ENCODE data around the gene UNC5B. TPM values are rescaled to one million over a fixed set of nuclear protein-coding genes. Genes with fewer than 3 reads are reported as not detected.

UNC5B gene
- total and polyA plus RNA-seq, 7 donors = 1.4 to 12.7 (median 1.8) TPM

DNA sequence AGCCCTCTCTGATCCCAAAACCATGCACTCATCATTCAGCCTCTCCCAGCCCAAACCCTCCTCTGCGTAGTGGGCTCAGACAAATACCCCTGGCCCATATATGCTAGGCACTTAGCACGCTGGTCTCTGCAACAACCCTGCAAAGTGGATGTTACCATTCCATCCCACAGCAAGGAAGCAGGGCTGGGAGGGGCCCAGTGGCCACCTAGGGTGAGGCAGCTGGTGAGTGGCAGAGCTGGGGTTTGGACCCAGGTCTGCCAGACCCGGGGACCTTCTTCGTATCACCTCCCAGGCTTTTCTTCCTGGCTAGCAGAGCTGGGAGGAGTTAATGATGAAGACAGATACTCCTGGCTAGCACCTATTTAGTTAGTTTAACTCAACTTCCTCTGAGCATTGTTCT lies 73.6 kb downstream of the UNC5B start:
- TF ChIP-seq POLR2A (IDR thresholded peaks at IDR 0.05) (no peak), EP300 (IDR thresholded peaks at IDR 0.05) (no peak), POLR2AphosphoS5 (IDR thresholded peaks at IDR 0.05) (no peak)
- TF ChIP-seq, protein P1, sequence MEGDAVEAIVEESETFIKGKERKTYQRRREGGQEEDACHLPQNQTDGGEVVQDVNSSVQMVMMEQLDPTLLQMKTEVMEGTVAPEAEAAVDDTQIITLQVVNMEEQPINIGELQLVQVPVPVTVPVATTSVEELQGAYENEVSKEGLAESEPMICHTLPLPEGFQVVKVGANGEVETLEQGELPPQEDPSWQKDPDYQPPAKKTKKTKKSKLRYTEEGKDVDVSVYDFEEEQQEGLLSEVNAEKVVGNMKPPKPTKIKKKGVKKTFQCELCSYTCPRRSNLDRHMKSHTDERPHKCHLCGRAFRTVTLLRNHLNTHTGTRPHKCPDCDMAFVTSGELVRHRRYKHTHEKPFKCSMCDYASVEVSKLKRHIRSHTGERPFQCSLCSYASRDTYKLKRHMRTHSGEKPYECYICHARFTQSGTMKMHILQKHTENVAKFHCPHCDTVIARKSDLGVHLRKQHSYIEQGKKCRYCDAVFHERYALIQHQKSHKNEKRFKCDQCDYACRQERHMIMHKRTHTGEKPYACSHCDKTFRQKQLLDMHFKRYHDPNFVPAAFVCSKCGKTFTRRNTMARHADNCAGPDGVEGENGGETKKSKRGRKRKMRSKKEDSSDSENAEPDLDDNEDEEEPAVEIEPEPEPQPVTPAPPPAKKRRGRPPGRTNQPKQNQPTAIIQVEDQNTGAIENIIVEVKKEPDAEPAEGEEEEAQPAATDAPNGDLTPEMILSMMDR (IDR thresholded peaks at IDR 0.05) = no peak
- Histone ChIP-seq H3K36me3 (no peaks in the 10 kb centered on the region), H3K4me1 (no peaks in the 10 kb centered on the region), H3K4me3 (no peak overlapping the region), H3K9me3 (no peaks in the 10 kb centered on the region), H3K27ac (no peak overlapping the region), H3K27me3 (no peaks in the 10 kb centered on the region)
- 66 to 78% methylated on average over 4 of the region's 4 CpGs for WGBS, 2 donors
- intact Hi-C loops (cut with DNase I) = loop anchor here (1.0 to 5.0 kb wide), 3 partner anchors 79 to 384 kb away; no protein-coding TSS in a partner anchor
- no peak for DNase-seq

DNA sequence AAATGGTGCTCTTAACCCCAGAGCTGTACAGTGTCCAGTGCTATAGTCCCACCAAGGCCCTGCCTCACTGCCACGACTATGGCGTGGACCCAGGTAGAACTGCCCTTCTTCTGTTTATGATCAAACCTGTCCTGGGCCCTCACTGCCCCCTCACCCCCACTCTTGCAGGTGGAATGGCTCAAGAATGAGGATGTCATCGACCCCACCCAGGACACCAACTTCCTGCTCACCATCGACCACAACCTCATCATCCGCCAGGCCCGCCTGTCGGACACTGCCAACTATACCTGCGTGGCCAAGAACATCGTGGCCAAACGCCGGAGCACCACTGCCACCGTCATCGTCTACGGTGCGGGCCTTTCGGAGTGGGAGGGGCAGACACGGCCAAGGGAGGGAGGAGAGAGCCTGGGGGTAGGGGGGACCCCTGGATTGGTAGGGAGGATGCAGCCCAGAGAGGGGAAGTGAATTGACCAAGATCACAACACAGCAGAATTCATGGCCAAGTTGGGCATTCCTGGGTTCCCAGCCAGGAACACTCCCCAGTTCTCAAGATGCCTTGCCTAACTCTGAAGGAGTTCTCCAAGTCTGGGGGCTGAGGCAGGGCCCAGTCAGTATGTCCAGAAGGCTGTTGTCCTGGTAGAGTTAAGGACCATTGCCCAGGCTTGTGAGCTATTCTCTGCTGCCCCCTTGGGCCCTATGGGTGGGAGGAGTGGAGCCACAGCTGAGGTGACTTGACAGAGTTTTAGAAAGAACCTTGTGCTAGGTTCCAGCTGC lies 74.3 kb downstream of the UNC5B start:
- Histone ChIP-seq H3K27ac (no peak overlapping the region), H3K36me3 (no peaks in the 10 kb centered on the region), H3K9me3 (no peaks in the 10 kb centered on the region), H3K27me3 (no peaks in the 10 kb centered on the region), H3K4me3 (no peak overlapping the region), H3K4me1 (no peaks in the 10 kb centered on the region)
- intact Hi-C loops (cut with DNase I) = loop anchor here (5.0 kb wide), 2 partner anchors 79 to 384 kb away; no protein-coding TSS in a partner anchor
- TF ChIP-seq, protein P1 (IDR thresholded peaks at IDR 0.05) = no peak
- no peak for TF ChIP-seq POLR2A (IDR thresholded peaks at IDR 0.05)
- no peak for TF ChIP-seq POLR2AphosphoS5 (IDR thresholded peaks at IDR 0.05)
- no peak for TF ChIP-seq EP300 (IDR thresholded peaks at IDR 0.05)
- 85 to 88% methylated on average over 17 of the region's 17 CpGs for WGBS, 2 donors
- DNase-seq = no peak

DNA sequence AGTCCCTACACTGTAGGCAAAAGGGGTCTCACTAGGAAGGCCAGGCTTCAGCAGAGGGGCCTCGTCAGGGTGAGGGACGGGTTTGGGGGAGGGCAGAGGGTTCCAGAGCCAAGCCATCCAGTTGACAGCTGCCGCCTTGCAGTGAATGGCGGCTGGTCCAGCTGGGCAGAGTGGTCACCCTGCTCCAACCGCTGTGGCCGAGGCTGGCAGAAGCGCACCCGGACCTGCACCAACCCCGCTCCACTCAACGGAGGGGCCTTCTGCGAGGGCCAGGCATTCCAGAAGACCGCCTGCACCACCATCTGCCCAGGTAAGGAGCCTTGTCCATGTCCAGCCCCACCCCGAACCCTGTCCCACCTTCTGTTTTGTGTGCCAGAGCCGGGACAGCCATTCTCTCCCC lies 75.1 kb downstream of the UNC5B start:
- intact Hi-C loops (cut with DNase I) = loop anchor here (5.0 kb wide), 2 partner anchors 80 to 385 kb away; no protein-coding TSS in a partner anchor
- H3K4me1 ChIP-seq = no peaks in the 10 kb centered on the region
- no peak for DNase-seq
- H3K27ac ChIP-seq = no peak overlapping the region
- no peaks in the 10 kb centered on the region for H3K27me3 ChIP-seq
- H3K9me3 ChIP-seq = no peaks in the 10 kb centered on the region
- WGBS, 2 donors = 83 to 85% methylated on average over 14 of the region's 14 CpGs
- H3K36me3 ChIP-seq = no peaks in the 10 kb centered on the region
- TF ChIP-seq, protein P1 (IDR thresholded peaks at IDR 0.05) = no peak
- no peak for TF ChIP-seq EP300 (IDR thresholded peaks at IDR 0.05)
- TF ChIP-seq POLR2A (IDR thresholded peaks at IDR 0.05) = no peak
- TF ChIP-seq POLR2AphosphoS5 (IDR thresholded peaks at IDR 0.05) = no peak
- H3K4me3 ChIP-seq = no peak overlapping the region

DNA sequence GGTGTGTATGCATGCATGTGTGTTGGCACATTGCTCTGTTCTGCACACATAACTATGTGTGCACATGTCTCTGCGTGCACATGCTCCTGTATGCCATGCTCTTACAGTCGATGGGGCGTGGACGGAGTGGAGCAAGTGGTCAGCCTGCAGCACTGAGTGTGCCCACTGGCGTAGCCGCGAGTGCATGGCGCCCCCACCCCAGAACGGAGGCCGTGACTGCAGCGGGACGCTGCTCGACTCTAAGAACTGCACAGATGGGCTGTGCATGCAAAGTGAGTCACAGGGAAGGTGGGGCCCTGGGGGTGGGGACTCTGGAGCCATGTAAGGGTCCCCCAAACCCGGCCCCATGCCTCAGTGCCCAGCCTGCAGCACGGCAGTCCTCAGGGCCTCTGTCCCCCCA lies 76.1 kb downstream of the UNC5B start:
- Histone ChIP-seq H3K4me3 (no peak overlapping the region), H3K36me3 (no peaks in the 10 kb centered on the region), H3K4me1 (no peaks in the 10 kb centered on the region), H3K27ac (no peak overlapping the region), H3K9me3 (no peaks in the 10 kb centered on the region), H3K27me3 (no peaks in the 10 kb centered on the region)
- TF ChIP-seq POLR2AphosphoS5 (IDR thresholded peaks at IDR 0.05) = no peak
- DNase-seq = no peak
- WGBS, 2 donors = 82 to 90% methylated on average over 15 of the region's 15 CpGs
- intact Hi-C loops (cut with DNase I) = loop anchor here (5.0 kb wide), 2 partner anchors 81 to 386 kb away; no protein-coding TSS in a partner anchor

DNA sequence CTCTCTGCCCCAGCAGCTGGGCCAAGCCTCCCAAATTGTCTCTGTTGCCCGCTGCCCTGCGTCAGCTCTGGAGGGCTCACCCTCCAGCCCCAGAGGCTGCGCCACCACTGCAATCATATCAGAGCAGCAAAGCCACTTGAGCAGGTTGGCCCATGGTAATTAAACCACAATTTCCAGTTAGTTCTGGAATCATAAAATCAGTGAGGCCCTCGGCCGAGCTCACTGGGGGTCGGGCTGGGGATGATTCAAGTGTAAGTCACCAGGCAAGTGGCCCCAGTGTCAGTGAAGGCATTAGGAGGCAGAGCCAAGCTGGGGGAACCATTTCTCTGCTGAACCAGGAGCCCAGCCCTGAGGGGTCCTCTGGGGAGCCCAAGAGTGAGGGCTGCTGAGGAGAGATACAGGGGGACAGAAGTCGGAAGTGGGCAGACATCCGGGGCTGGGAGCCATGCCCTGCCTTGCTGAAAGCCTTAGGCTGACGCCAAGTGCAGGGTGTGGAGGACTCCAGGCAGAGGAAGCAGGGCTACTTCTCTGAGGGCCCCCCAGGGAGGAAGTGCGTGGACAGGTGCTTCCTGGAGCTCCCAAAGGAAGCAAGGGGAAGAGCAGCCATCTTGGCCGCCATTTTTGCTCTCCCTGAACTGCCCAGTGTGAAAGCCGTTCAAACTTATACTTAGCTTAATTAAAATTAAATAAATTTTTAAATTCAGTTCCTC lies 77.2 kb downstream of the UNC5B start:
- WGBS, 2 donors = 62 to 75% methylated on average over 12 of the region's 12 CpGs
- Histone ChIP-seq H3K36me3 (no peaks in the 10 kb centered on the region), H3K27me3 (no peaks in the 10 kb centered on the region), H3K4me1 (no peaks in the 10 kb centered on the region), H3K4me3 (no peak overlapping the region), H3K27ac (no peak overlapping the region), H3K9me3 (no peaks in the 10 kb centered on the region)
- no peak for TF ChIP-seq POLR2A (IDR thresholded peaks at IDR 0.05)
- TF ChIP-seq, protein P1 (IDR thresholded peaks at IDR 0.05) = no peak
- TF ChIP-seq POLR2AphosphoS5 (IDR thresholded peaks at IDR 0.05) = no peak
- TF ChIP-seq EP300 (IDR thresholded peaks at IDR 0.05) = no peak
- intact Hi-C loops (cut with DNase I) = loop anchor here (5.0 kb wide), 2 partner anchors 82 to 387 kb away; no protein-coding TSS in a partner anchor
- DNase-seq = no peak

All from sigmoid colon (tissue), 7 donors.